Keratinocyte (primary cell): ENCODE data around the gene ENTHD1. TPM values are rescaled to one million over a fixed set of nuclear protein-coding genes. Genes with fewer than 3 reads are reported as not detected.

ENCODE experiments used
- DNase-seq: peaks from one replicate; pipeline ENCODE4 v3.0.0-alpha.2; 2011; ENCODE audit warnings: low read depth, missing footprints, low spot score
- FAIRE-seq: peaks from 2 replicates; lab custom pipeline; 2011; peaks lifted over from hg19 to GRCh38; lab: Jason Lieb, UNC
- H2AFZ ChIP-seq: 2 replicates; pipeline ENCODE4 v1.6.0; 2012; ENCODE audit warnings: low read length, control low read depth, inconsistent platforms; ENCODE audit not compliant: control insufficient read depth
- H3K27ac ChIP-seq: 2 replicates; pipeline ENCODE4 v1.5.1; 2011; ENCODE audit warnings: low read length; ENCODE audit not compliant: control insufficient read depth, insufficient read depth
- H3K27me3 ChIP-seq: 3 replicates; pipeline ENCODE4 v1.6.0; 2011; ENCODE audit warnings: low read length; ENCODE audit not compliant: control insufficient read depth, insufficient read depth; ENCODE audit errors: extremely low read depth
- H3K36me3 ChIP-seq, 2 experiments: 2 replicates in 1 of 2; 3 replicates in 1 of 2; pipeline ENCODE4 v1.5.1; 2011; ENCODE audit warnings: low read length in 2 of 2, mild to moderate bottlenecking in 1 of 2; ENCODE audit not compliant: control insufficient read depth in 2 of 2, insufficient read depth in 2 of 2; ENCODE audit errors: extremely low read depth in 1 of 2
- H3K4me1 ChIP-seq: 3 replicates; pipeline ENCODE4 v1.5.1; 2011; ENCODE audit warnings: low read length; ENCODE audit not compliant: control insufficient read depth, insufficient read depth; ENCODE audit errors: extremely low read depth
- H3K4me2 ChIP-seq: 3 replicates; pipeline ENCODE4 v1.6.0; 2011; ENCODE audit warnings: low read depth, low read length; ENCODE audit not compliant: control insufficient read depth, insufficient read depth; ENCODE audit errors: extremely low read depth
- H3K4me3 ChIP-seq, 3 experiments: fragments of 200-600 bp in 1 of 3; sonication (generic) in 1 of 3; 2 replicates in 2 of 3; 3 replicates in 1 of 3; pipeline ENCODE4 v1.5.1; 2011 to 2016; ENCODE audit warnings: low read length in 3 of 3, mild to moderate bottlenecking in 3 of 3, control low read depth in 2 of 3, inconsistent platforms in 1 of 3, low read depth in 1 of 3, mixed read lengths in 1 of 3, mixed run types in 1 of 3, moderate library complexity in 1 of 3; ENCODE audit not compliant: control insufficient read depth in 2 of 3, insufficient read depth in 2 of 3; ENCODE audit errors: extremely low read depth in 1 of 3
- H3K79me2 ChIP-seq: 2 replicates; pipeline ENCODE4 v1.6.0; 2012; ENCODE audit warnings: low read length; ENCODE audit not compliant: control insufficient read depth, insufficient read depth
- H3K9ac ChIP-seq: 3 replicates; pipeline ENCODE4 v1.6.0; 2011; ENCODE audit warnings: low read length; ENCODE audit not compliant: control insufficient read depth, insufficient read depth; ENCODE audit errors: extremely low read depth
- H3K9me1 ChIP-seq: 3 replicates; pipeline ENCODE4 v1.6.0; 2011; ENCODE audit warnings: low read length; ENCODE audit not compliant: control insufficient read depth, insufficient read depth; ENCODE audit errors: extremely low read depth
- H3K9me3 ChIP-seq: 2 replicates; pipeline ENCODE4 v1.5.1; 2012; ENCODE audit warnings: low read depth, low read length; ENCODE audit not compliant: control insufficient read depth
- H4K20me1 ChIP-seq: 3 replicates; pipeline ENCODE4 v1.6.0; 2011; ENCODE audit warnings: low read length; ENCODE audit not compliant: control insufficient read depth, insufficient read depth; ENCODE audit errors: extremely low read depth
- CTCF ChIP-seq, 3 experiments: IDR thresholded peaks in 1 of 3; conservative IDR thresholded peaks in 1 of 3; optimal IDR thresholded peaks in 1 of 3; 2 replicates in 2 of 3; 3 replicates in 1 of 3; pipeline versions ENCODE3 to v1.5.1; 2011; ENCODE audit warnings: low read length in 3 of 3, mild to moderate bottlenecking in 3 of 3, moderate library complexity in 2 of 3, control low read depth in 1 of 3, inconsistent platforms in 1 of 3; ENCODE audit not compliant: insufficient read depth in 2 of 3; ENCODE audit errors: extremely low read depth in 1 of 3
- EZH2 ChIP-seq: IDR thresholded peaks from one replicate; pipeline ENCODE4 v1.6.1; 2012; ENCODE audit warnings: inconsistent platforms, mild to moderate bottlenecking, low read length, moderate library complexity
- dilution Hi-C: fragments of 300-500 bp; cut with MboI; formaldehyde crosslinking; loops from one replicate; pipeline ENCODE4 v1.7.0; 2020; ENCODE audit warnings: low sequenced_read_pairs; ENCODE audit not compliant: extremely low pct_ligation_motif_present
- polyA plus RNA-seq, 5 experiments: library from polyadenylated mRNA; depleted of rRNA in 3 of 5; stranded (reverse) in 3 of 5; stranded (forward) in 1 of 5; unstranded in 1 of 5; fragments of >200 nt; gene quantifications; 1 replicate in 1 of 5; 2 replicates in 3 of 5; 3 replicates in 1 of 5; pipeline versions ENCODE4 v1.2.1 to v1.2.3, GENCODE V29; 2011 to 2012; ENCODE audit warnings: missing spikeins in 2 of 5, low read depth in 1 of 5, low replicate concordance in 1 of 5

Gene ENTHD1
- polyA plus RNA-seq, 1 donor (not counting 4 experiments of a cell fraction or from before 2014, with no cell fraction given), result not detected

GRCh38 chr22:39732625-39733024 is 160.9 kb downstream of the ENTHD1 start:
- FAIRE-seq (no peak), DNase-seq (no peak)
- Histone ChIP-seq H3K9me3 (no peaks in the 10 kb centered on the region), H3K79me2 (no peaks in the 10 kb centered on the region), H3K9ac (no peak overlapping the region), H3K4me3 (no peak overlapping the region), H4K20me1 (no peaks in the 10 kb centered on the region), H3K4me2 (no peak overlapping the region), H3K27ac (no peak overlapping the region), H3K4me1 (no peaks in the 10 kb centered on the region), H2AFZ (no peak overlapping the region), H3K9me1 (no peaks in the 10 kb centered on the region), H3K36me3 (no peaks in the 10 kb centered on the region), H3K27me3 (no peaks in the 10 kb centered on the region)
- dilution Hi-C loops, result no loop called here
- TF ChIP-seq CTCF (optimal IDR thresholded peaks at IDR 0.05 in 1 of 3, IDR thresholded peaks at IDR 0.05 in 1 of 3, conservative IDR thresholded peaks at IDR 0.05 in 1 of 3; ENCODE audit: extremely low read depth in 1 of 3, insufficient read depth in 2 of 3, low read length in 3 of 3), result no peak
- no peak for TF ChIP-seq EZH2

DNA sequence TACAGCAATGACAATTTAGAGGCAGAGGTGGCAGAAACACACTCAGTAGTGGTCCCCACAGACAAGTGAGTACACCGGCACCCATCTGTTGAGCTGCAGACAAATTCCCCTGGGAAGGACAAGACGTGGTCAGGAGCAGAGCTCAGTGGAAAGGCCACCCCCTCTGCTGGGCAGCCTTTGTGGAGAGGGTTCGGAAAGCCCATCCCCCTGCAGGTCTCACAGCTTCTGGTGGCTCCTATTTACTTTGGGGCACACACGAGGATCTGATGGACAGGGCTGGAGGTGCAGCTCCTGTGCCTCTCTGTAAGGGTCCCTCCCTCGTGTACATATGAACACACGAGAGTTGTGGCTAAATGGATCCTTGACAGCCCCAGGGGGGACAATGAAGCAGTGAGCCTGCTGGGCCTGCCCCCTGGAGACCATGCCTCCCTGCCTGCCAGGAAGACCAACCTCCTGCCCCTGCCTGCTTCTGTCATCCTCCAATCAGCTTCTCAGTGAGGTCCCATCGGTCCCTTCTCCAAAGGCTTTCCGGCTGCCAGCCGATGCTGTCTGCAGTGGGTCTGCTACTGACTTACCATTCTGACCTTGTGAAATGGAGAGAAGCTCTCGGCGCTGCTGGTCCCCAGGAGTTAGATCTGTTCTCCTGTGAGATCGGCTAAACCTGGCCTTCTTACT is 161.5 kb downstream of the ENTHD1 start:
- dilution Hi-C loops, result no loop called here
- H3K9ac ChIP-seq, result no peak overlapping the region
- no peak overlapping the region for H3K4me3 ChIP-seq
- no peak for DNase-seq
- H3K9me1 ChIP-seq, result no peaks in the 10 kb centered on the region
- no peaks in the 10 kb centered on the region for H3K4me1 ChIP-seq
- no peak overlapping the region for H3K4me2 ChIP-seq
- H3K36me3 ChIP-seq, result no peaks in the 10 kb centered on the region
- H2AFZ ChIP-seq, result no peak overlapping the region
- H3K9me3 ChIP-seq, result no peaks in the 10 kb centered on the region
- no peaks in the 10 kb centered on the region for H4K20me1 ChIP-seq
- no peak for TF ChIP-seq EZH2
- no peak for TF ChIP-seq CTCF (optimal IDR thresholded peaks at IDR 0.05 in 1 of 3, IDR thresholded peaks at IDR 0.05 in 1 of 3, conservative IDR thresholded peaks at IDR 0.05 in 1 of 3; ENCODE audit: extremely low read depth in 1 of 3, insufficient read depth in 2 of 3, low read length in 3 of 3)
- H3K79me2 ChIP-seq, result no peaks in the 10 kb centered on the region
- H3K27ac ChIP-seq, result no peak overlapping the region
- no peak for FAIRE-seq
- peaks cover 1% of the 10 kb centered on the region for H3K27me3 ChIP-seq
